Sigmoid colon (tissue), 4 donors: ENCODE data around the gene ZFP64.

ENCODE experiments used
- EP300 ChIP-seq, 4 donors: sonication (generic); formaldehyde crosslinking; IDR thresholded peaks; one replicate each; pipeline ENCODE4 v1.6.1; 2017; ENCODE audit warnings: antibody characterized with exemption in 4 of 4
- TF ChIP-seq, protein P1 (sequence below), 4 experiments: fragments of 450-650 bp in 3 of 4; fragments of 200-600 bp in 1 of 4; IDR thresholded peaks; one replicate each; pipeline ENCODE4 v1.5.1; 2016 to 2019; ENCODE audit warnings: antibody characterized with exemption in 4 of 4, mild to moderate bottlenecking in 3 of 4, moderate library complexity in 2 of 4

DNA sequence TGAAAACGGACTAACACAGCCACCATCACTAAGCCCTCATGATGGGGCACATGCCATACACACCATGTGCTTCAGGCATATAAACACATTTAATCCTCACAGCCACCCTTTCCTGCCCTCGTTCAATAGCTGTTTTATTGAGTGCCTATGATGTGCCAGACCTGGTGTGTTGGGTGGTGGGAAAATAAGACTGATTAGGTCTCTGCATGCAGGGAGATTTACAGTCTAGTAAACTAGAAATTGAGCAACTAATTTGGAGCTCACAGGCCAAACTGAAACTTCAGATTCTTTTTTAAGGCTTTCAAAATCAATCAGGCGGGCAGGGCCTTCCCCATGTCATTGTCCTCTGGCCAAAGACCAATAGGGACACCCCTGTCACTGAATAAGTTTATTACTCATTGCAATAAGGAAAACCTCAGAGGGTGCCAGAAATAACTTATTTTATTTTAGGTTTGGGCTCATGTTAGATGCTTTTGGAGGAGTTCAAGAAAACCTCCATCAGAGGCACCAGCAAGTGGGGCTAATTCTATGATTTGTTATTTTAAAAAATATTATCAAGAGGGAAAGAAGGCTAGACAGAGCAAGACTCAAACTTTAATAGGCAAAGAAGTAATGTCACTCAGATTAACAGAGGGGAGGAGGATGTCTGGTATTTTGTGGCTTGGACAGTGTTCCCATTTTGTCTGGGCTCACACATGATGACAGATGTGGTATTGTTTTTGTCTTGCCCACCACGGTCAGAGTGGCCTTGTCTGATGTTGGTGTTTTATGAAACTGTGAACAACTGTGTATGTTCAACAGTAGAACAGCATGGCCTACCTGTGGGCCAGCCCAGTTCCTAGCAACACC is 12.0 kb downstream of the ZFP64 start:
- TF ChIP-seq, protein P1, sequence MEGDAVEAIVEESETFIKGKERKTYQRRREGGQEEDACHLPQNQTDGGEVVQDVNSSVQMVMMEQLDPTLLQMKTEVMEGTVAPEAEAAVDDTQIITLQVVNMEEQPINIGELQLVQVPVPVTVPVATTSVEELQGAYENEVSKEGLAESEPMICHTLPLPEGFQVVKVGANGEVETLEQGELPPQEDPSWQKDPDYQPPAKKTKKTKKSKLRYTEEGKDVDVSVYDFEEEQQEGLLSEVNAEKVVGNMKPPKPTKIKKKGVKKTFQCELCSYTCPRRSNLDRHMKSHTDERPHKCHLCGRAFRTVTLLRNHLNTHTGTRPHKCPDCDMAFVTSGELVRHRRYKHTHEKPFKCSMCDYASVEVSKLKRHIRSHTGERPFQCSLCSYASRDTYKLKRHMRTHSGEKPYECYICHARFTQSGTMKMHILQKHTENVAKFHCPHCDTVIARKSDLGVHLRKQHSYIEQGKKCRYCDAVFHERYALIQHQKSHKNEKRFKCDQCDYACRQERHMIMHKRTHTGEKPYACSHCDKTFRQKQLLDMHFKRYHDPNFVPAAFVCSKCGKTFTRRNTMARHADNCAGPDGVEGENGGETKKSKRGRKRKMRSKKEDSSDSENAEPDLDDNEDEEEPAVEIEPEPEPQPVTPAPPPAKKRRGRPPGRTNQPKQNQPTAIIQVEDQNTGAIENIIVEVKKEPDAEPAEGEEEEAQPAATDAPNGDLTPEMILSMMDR (IDR thresholded peaks at IDR 0.05) = no peak
- no peak for TF ChIP-seq EP300 (IDR thresholded peaks at IDR 0.05)
